Measurements from ENCODE around the gene DIAPH3. TPM values are rescaled to one million over a fixed set of nuclear protein-coding genes. Genes with fewer than 3 reads are reported as not detected.

DIAPH3 gene
- polyA plus RNA-seq, 3 donors from 2014 or later: 0.03 to 0.25 TPM; not detected in 1

GRCh38 chr13:59643364-59643841 is 520.3 kb downstream of the DIAPH3 start:
- H3K4me1 Mint-ChIP-seq: peaks cover 0 to 2% of the 10 kb centered on the region in 2 donors
- no peak overlapping the region for H3K27ac Mint-ChIP-seq
- H3K4me3 Mint-ChIP-seq: no peak overlapping the region
- peaks cover 0 to 4% (median 2%) of the 10 kb centered on the region in 3 donors for H3K27me3 Mint-ChIP-seq (ENCODE audit: low read depth in 3 of 3)
- H3K36me3 Mint-ChIP-seq: no peaks in the 10 kb centered on the region
- no peak for DNase-seq
- H3K9me3 Mint-ChIP-seq: peaks cover 0 to 3% (median 0%) of the 10 kb centered on the region in 6 donors

GRCh38 chr13:59641817-59642216 is 521.9 kb downstream of the DIAPH3 start:
- no peak for DNase-seq
- Mint-ChIP-seq H3K4me3 (no peak overlapping the region), H3K36me3 (no peaks in the 10 kb centered on the region), H3K9me3 (peaks cover 0 to 3% (median 0%) of the 10 kb centered on the region in 6 donors), H3K4me1 (peaks cover 0 to 2% of the 10 kb centered on the region in 2 donors), H3K27ac (no peak overlapping the region), H3K27me3 (ENCODE audit: low read depth in 3 of 3) (peaks cover 0 to 4% (median 4%) of the 10 kb centered on the region in 3 donors)

- Mint-ChIP-seq H3K36me3 (no peaks in the 10 kb centered on the region), H3K9me3 (peaks cover 0 to 3% (median 0%) of the 10 kb centered on the region in 6 donors), H3K4me3 (no peak overlapping the region), H3K27me3 (ENCODE audit: low read depth in 3 of 3) (peaks cover 0 to 7% (median 4%) of the 10 kb centered on the region in 3 donors), H3K27ac (no peak overlapping the region), H3K4me1 (peaks cover 0 to 2% of the 10 kb centered on the region in 2 donors)
- no peak for DNase-seq
Observed at GRCh38 chr13:59641261-59641660, 522.5 kb downstream of the DIAPH3 start.

GRCh38 chr13:59638404-59638803 is 525.3 kb downstream of the DIAPH3 start:
- Mint-ChIP-seq H3K27me3 (ENCODE audit: low read depth in 3 of 3) (peaks cover 3 to 7% (median 5%) of the 10 kb centered on the region in 3 donors), H3K27ac (no peak overlapping the region), H3K4me1 (peaks cover 0 to 2% of the 10 kb centered on the region in 2 donors), H3K4me3 (no peak overlapping the region), H3K36me3 (no peaks in the 10 kb centered on the region), H3K9me3 (peaks cover 0 to 3% (median 0%) of the 10 kb centered on the region in 6 donors)
- no peak for DNase-seq

GRCh38 chr13:59635589-59635988 is 528.1 kb downstream of the DIAPH3 start:
- H3K4me1 Mint-ChIP-seq: no peaks in the 10 kb centered on the region
- no peak for DNase-seq
- no peaks in the 10 kb centered on the region for H3K9me3 Mint-ChIP-seq
- no peaks in the 10 kb centered on the region for H3K36me3 Mint-ChIP-seq
- no peak overlapping the region for H3K27ac Mint-ChIP-seq
- H3K27me3 Mint-ChIP-seq (ENCODE audit: low read depth in 3 of 3): peaks cover 2 to 5% (median 3%) of the 10 kb centered on the region in 3 donors
- no peak overlapping the region for H3K4me3 Mint-ChIP-seq

- DNase-seq: no peak
- no peak overlapping the region for H3K27ac Mint-ChIP-seq
- H3K9me3 Mint-ChIP-seq: no peaks in the 10 kb centered on the region
- no peaks in the 10 kb centered on the region for H3K36me3 Mint-ChIP-seq
- no peaks in the 10 kb centered on the region for H3K4me1 Mint-ChIP-seq
- H3K27me3 Mint-ChIP-seq (ENCODE audit: low read depth in 3 of 3): peaks cover 2 to 3% (median 3%) of the 10 kb centered on the region in 3 donors
- no peak overlapping the region for H3K4me3 Mint-ChIP-seq
Observed at GRCh38 chr13:59633290-59633689, 530.4 kb downstream of the DIAPH3 start.

GRCh38 chr13:59631271-59631670 is 532.5 kb downstream of the DIAPH3 start:
- Mint-ChIP-seq H3K9me3 (no peaks in the 10 kb centered on the region), H3K27me3 (ENCODE audit: low read depth in 3 of 3) (peaks cover 0 to 3% (median 2%) of the 10 kb centered on the region in 3 donors), H3K4me1 (no peaks in the 10 kb centered on the region), H3K27ac (no peak overlapping the region), H3K36me3 (no peaks in the 10 kb centered on the region), H3K4me3 (no peak overlapping the region)
- no peak for DNase-seq

GRCh38 chr13:59625111-59625510 is 538.6 kb downstream of the DIAPH3 start:
- H3K27ac Mint-ChIP-seq: no peak overlapping the region
- H3K4me1 Mint-ChIP-seq: no peaks in the 10 kb centered on the region
- H3K36me3 Mint-ChIP-seq: no peaks in the 10 kb centered on the region
- DNase-seq: no peak
- H3K9me3 Mint-ChIP-seq: peaks cover 0 to 14% (median 3%) of the 10 kb centered on the region in 6 donors
- H3K4me3 Mint-ChIP-seq: no peak overlapping the region
- peaks cover 0 to 4% (median 3%) of the 10 kb centered on the region in 3 donors for H3K27me3 Mint-ChIP-seq (ENCODE audit: low read depth in 3 of 3)

- peaks cover 0 to 3% (median 3%) of the 10 kb centered on the region in 3 donors for H3K36me3 Mint-ChIP-seq
- DNase-seq: no peak
- no peak overlapping the region for H3K27ac Mint-ChIP-seq
- peaks cover 0 to 5% (median 3%) of the 10 kb centered on the region in 3 donors for H3K27me3 Mint-ChIP-seq (ENCODE audit: low read depth in 3 of 3)
- no peaks in the 10 kb centered on the region for H3K4me1 Mint-ChIP-seq
- no peak overlapping the region for H3K4me3 Mint-ChIP-seq
- peaks cover 0 to 23% (median 8%) of the 10 kb centered on the region in 6 donors for H3K9me3 Mint-ChIP-seq
Observed at GRCh38 chr13:59623206-59623915, 540.4 kb downstream of the DIAPH3 start.

- no peak for DNase-seq
- Mint-ChIP-seq H3K9me3 (peaks cover 9 to 36% (median 15%) of the 10 kb centered on the region in 6 donors), H3K36me3 (peaks cover 0 to 3% (median 3%) of the 10 kb centered on the region in 3 donors), H3K4me1 (no peaks in the 10 kb centered on the region), H3K27me3 (ENCODE audit: low read depth in 3 of 3) (peaks cover 0 to 5% (median 3%) of the 10 kb centered on the region in 3 donors), H3K4me3 (no peak overlapping the region), H3K27ac (no peak overlapping the region)
Observed at GRCh38 chr13:59621773-59622172, 542.0 kb downstream of the DIAPH3 start.

Other genes with a start within 250 kb of the DIAPH3 start
- 1 to 10 TPM; 3.7 to 7.9 (median 3.9) TPM for gene TDRD3, start 233.3 kb upstream of the DIAPH3 start, polyA plus RNA-seq

All from immature natural killer cell (primary cell).